HCT116 (cell line): ENCODE results near the gene HOXA1. TPM values are rescaled to one million over a fixed set of nuclear protein-coding genes. Genes with fewer than 3 reads are reported as not detected.

Source experiments
- ATAC-seq: fragments of 200-7000 bp; cut with Tn5 transposase; 2 replicates; pipeline ENCODE4 v1.9.1; 2020; ENCODE audit warnings: mild to moderate bottlenecking, moderate library complexity
- BruUV-seq: library from RNA; stranded (reverse); fragments of 400-500 nt; replicated peaks from 2 replicates; lab custom pipeline; 2021; lab: Mats Ljungman, UMichigan
- CTCF ChIA-PET: fragments of 300-600 bp; sonication (Branson Sonifier 250); formaldehyde crosslinking; loops from one replicate; lab custom pipeline; 2021; ENCODE audit warnings: antibody characterized with exemption; lab: Charles Lee
- POLR2A ChIA-PET: fragments of 300-600, 350-600 bp; sonication (Branson Sonifier 250); formaldehyde crosslinking; loops from one replicate; lab custom pipeline; 2021; ENCODE audit warnings: antibody characterized with exemption; lab: Charles Lee
- RAD21 ChIA-PET, 2 experiments: fragments of 300-600 bp; sonication (Branson Sonifier 250); formaldehyde crosslinking; loops; one replicate each; lab custom pipeline; 2023; ENCODE audit warnings: low total read pairs in 2 of 2; ENCODE audit not compliant: uncharacterized antibody in 2 of 2, unreplicated experiment in 2 of 2, low non-redundant PET in 1 of 2; lab: Charles Lee
- DNase-seq: peaks from one replicate; pipeline ENCODE4 v3.0.0-alpha.2; 2010; ENCODE audit warnings: low read depth, low spot score
- H2AFZ ChIP-seq: fragments of 200-600 bp; shearing (Covaris generic), sonication (generic); 2 replicates; pipeline ENCODE4 v1.6.1; 2017; ENCODE audit warnings: low read depth, mixed run types, mixed read lengths, antibody characterized with exemption, low read length; ENCODE audit not compliant: poor library complexity, severe bottlenecking
- H3K27ac ChIP-seq: 2 replicates; pipeline ENCODE4 v1.5.1; 2012; ENCODE audit warnings: low read depth, low read length
- H3K27me3 ChIP-seq: fragments of 200-600 bp; sonication (generic); 2 replicates; pipeline ENCODE4 v1.6.1; 2016; ENCODE audit warnings: mixed run types, low read length, mixed read lengths; ENCODE audit not compliant: insufficient read depth
- H3K36me3 ChIP-seq, 2 experiments: fragments of 200-500 bp in 1 of 2; fragments of 200-600 bp in 1 of 2; sonication (Bioruptor generic) in 1 of 2; sonication (generic) in 1 of 2; 2 replicates each; pipeline versions ENCODE4 v1.5.1 to v1.6.1; 2014 to 2016; ENCODE audit warnings: low read length in 2 of 2, inconsistent platforms in 1 of 2, mixed read lengths in 1 of 2, mixed run types in 1 of 2; ENCODE audit not compliant: insufficient read depth in 2 of 2, control insufficient read depth in 1 of 2
- H3K4me1 ChIP-seq, 2 experiments: fragments of 200-600 bp in 1 of 2; sonication (generic) in 1 of 2; 2 replicates each; pipeline versions ENCODE4 v1.5.1 to v1.6.1; 2012 to 2017; ENCODE audit warnings: low read length in 2 of 2, inconsistent platforms in 1 of 2, mild to moderate bottlenecking in 1 of 2, mixed read lengths in 1 of 2, mixed run types in 1 of 2, moderate library complexity in 1 of 2; ENCODE audit not compliant: insufficient read depth in 2 of 2, control insufficient read depth in 1 of 2
- H3K4me2 ChIP-seq: fragments of 200-600 bp; sonication (generic); 2 replicates; pipeline ENCODE4 v1.6.1; 2017; ENCODE audit warnings: mixed run types, low read length, mixed read lengths
- H3K4me3 ChIP-seq, 2 experiments: fragments of 200-600 bp in 1 of 2; sonication (generic) in 1 of 2; replicated peaks in 1 of 2; 2 replicates each; pipeline ENCODE4 v1.5.1; 2011 to 2016; ENCODE audit warnings: low read length in 2 of 2, control low read depth in 1 of 2, low read depth in 1 of 2, mild to moderate bottlenecking in 1 of 2, mixed read lengths in 1 of 2, mixed run types in 1 of 2
- H3K79me2 ChIP-seq: fragments of 200-600 bp; sonication (generic); 2 replicates; pipeline ENCODE4 v1.6.1; 2017; ENCODE audit warnings: mild to moderate bottlenecking, mixed run types, low read length, moderate library complexity, mixed read lengths; ENCODE audit not compliant: insufficient read depth
- H3K9ac ChIP-seq: fragments of 200-600 bp; sonication (generic); 2 replicates; pipeline ENCODE4 v1.6.1; 2016; ENCODE audit warnings: low read length, mixed read lengths
- H3K9me2 ChIP-seq: fragments of 200-600 bp; sonication (generic), shearing (Covaris generic); 2 replicates; pipeline ENCODE4 v1.6.1; 2017; ENCODE audit warnings: mixed run types, mild to moderate bottlenecking, moderate library complexity; ENCODE audit not compliant: insufficient read depth
- H3K9me3 ChIP-seq, 2 experiments: fragments of 200-500 bp in 1 of 2; fragments of 200-600 bp in 1 of 2; sonication (Bioruptor generic) in 1 of 2; sonication (generic) in 1 of 2; 2 replicates each; pipeline ENCODE4 v1.6.1; 2014 to 2017; ENCODE audit warnings: low read length in 2 of 2, mixed read lengths in 2 of 2, inconsistent platforms in 1 of 2, low read depth in 1 of 2, mild to moderate bottlenecking in 1 of 2, mixed run types in 1 of 2, moderate library complexity in 1 of 2; ENCODE audit not compliant: control insufficient read depth in 1 of 2, insufficient read depth in 1 of 2
- H4K20me1 ChIP-seq: fragments of 200-600 bp; sonication (generic), shearing (Covaris generic); 2 replicates; pipeline ENCODE4 v1.6.1; 2017; ENCODE audit warnings: mixed run types, mild to moderate bottlenecking, moderate library complexity; ENCODE audit not compliant: insufficient read depth
- CBX3 ChIP-seq: IDR thresholded peaks from 2 replicates; pipeline ENCODE4 v1.6.1; 2012; ENCODE audit warnings: low read depth
- EGR1 ChIP-seq: IDR thresholded peaks from 2 replicates; pipeline ENCODE4 v1.6.1; 2012; ENCODE audit warnings: low read depth
- ELF1 ChIP-seq: IDR thresholded peaks from 2 replicates; pipeline ENCODE4 v1.6.1; 2012; ENCODE audit warnings: low read depth, borderline replicate concordance
- EZH2 ChIP-seq: fragments of 200-600 bp; sonication (generic); IDR thresholded peaks from 2 replicates; pipeline ENCODE4 v1.6.1; 2017; ENCODE audit warnings: antibody characterized with exemption, mixed run types
- EZH2phosphoT487 ChIP-seq: fragments of 200-600 bp; IDR thresholded peaks from 2 replicates; pipeline ENCODE4 v1.6.1; 2018; ENCODE audit warnings: antibody characterized with exemption, borderline replicate concordance
- POLR2A ChIP-seq: IDR thresholded peaks from 2 replicates; pipeline ENCODE4 v1.7.0; 2011; ENCODE audit warnings: borderline replicate concordance; ENCODE audit not compliant: insufficient read depth, insufficient read length; ENCODE audit errors: extremely low read depth
- RAD21 ChIP-seq: IDR thresholded peaks from 2 replicates; pipeline ENCODE4 v1.6.1; 2012; ENCODE audit warnings: low read depth, mild to moderate bottlenecking
- SIN3A ChIP-seq: IDR thresholded peaks from 2 replicates; pipeline ENCODE4 v1.6.1; 2012; ENCODE audit warnings: low read depth
- SRF ChIP-seq: IDR thresholded peaks from 2 replicates; pipeline ENCODE4 v1.6.1; 2012; ENCODE audit warnings: low read depth
- ZFX ChIP-seq: fragments of 450-650 bp; IDR thresholded peaks from 2 replicates; pipeline ENCODE4 v1.6.1; 2017
- ZNF274 ChIP-seq: fragments of 200-500 bp; sonication (Bioruptor generic); IDR thresholded peaks from 2 replicates; pipeline ENCODE4 v1.6.1; 2014; ENCODE audit warnings: mild to moderate bottlenecking, low read depth, low read length, inconsistent platforms
- intact Hi-C: fragments of 100-400 bp; cut with micrococcal nuclease; formaldehyde crosslinking; loops from 2 replicates; pipeline ENCODE4 v1.10.0; 2022
- total RNA-seq: library from RNA; stranded (reverse); gene quantifications from one replicate; pipeline ENCODE4 v1.2.1, GENCODE V29; 2021; ENCODE audit not compliant: unreplicated experiment
- TF ChIP-seq, protein P1 (sequence below): IDR thresholded peaks from 2 replicates; pipeline ENCODE4 v1.6.1; 2012
- TF ChIP-seq, protein P2 (sequence below), 3 experiments: fragments of 200-600 bp in 1 of 3; sonication (generic) in 1 of 3; IDR thresholded peaks in 2 of 3; conservative IDR thresholded peaks in 1 of 3; 2 replicates each; pipeline ENCODE4 v1.5.1; 2012 to 2017; ENCODE audit warnings: low read depth in 2 of 3, low read length in 2 of 3, antibody characterized with exemption in 1 of 3, borderline replicate concordance in 1 of 3, control low read depth in 1 of 3, mild to moderate bottlenecking in 1 of 3, mixed read lengths in 1 of 3, mixed run types in 1 of 3, moderate library complexity in 1 of 3; ENCODE audit not compliant: insufficient read depth in 1 of 3
- TF ChIP-seq, protein P3 (sequence below): IDR thresholded peaks from 2 replicates; pipeline ENCODE4 v1.6.1; 2012

Gene HOXA1
- total RNA-seq, 1 experiment from 2014 or later, result 2.8 TPM

DNA sequence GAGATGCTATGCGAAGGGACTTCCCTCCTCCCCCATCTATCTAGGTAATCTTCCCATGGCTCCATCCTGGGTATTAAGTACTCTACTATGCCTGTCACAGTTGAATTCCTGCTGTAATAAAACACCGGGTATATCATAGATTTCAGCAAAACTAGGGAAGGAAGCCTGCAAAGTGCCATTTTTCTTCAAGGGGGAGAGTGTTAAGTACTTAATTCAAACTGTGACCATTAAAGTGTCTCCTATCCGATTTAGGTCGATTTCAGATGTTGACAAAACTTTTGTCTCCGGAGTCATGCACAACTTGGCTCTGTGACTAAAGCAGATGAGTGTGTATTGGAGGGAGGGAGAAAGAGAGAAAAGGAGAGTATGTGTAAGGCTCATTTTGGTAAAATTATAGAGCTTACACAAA lies 30.2 kb upstream of the HOXA1 start:
- intact Hi-C loops, result no loop called here
- CTCF ChIA-PET, result no interaction called here

More for the DNA sequence above, 30.2 kb upstream of the HOXA1 start:
- no peaks in the 10 kb centered on the region for H3K9me3 ChIP-seq
- no peak overlapping the region for H2AFZ ChIP-seq
- DNase-seq (no peak), ATAC-seq (no peak)
- peaks cover 22 to 67% of the 10 kb centered on the region in 2 experiments for H3K4me1 ChIP-seq
- H3K4me2 ChIP-seq, result no peak overlapping the region
- no peaks in the 10 kb centered on the region for H3K36me3 ChIP-seq
- H4K20me1 ChIP-seq, result no peaks in the 10 kb centered on the region
- ChIA-PET RAD21 (no interaction called here), POLR2A (no interaction called here)
- no peak overlapping the region for H3K9ac ChIP-seq
- no peak overlapping the region for H3K4me3 ChIP-seq
- H3K27ac ChIP-seq, result no peak overlapping the region
- no peaks in the 10 kb centered on the region for H3K79me2 ChIP-seq
- TF ChIP-seq EZH2 (no peak), ZNF274 (no peak), SRF (no peak), SIN3A (no peak), ZFX (no peak), ELF1 (no peak), POLR2A (no peak), RAD21 (no peak), EZH2phosphoT487 (no peak), EGR1 (no peak), CBX3 (no peak)
- TF ChIP-seq, protein P1, sequence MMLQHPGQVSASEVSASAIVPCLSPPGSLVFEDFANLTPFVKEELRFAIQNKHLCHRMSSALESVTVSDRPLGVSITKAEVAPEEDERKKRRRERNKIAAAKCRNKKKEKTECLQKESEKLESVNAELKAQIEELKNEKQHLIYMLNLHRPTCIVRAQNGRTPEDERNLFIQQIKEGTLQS, result no peak
- TF ChIP-seq, protein P2, sequence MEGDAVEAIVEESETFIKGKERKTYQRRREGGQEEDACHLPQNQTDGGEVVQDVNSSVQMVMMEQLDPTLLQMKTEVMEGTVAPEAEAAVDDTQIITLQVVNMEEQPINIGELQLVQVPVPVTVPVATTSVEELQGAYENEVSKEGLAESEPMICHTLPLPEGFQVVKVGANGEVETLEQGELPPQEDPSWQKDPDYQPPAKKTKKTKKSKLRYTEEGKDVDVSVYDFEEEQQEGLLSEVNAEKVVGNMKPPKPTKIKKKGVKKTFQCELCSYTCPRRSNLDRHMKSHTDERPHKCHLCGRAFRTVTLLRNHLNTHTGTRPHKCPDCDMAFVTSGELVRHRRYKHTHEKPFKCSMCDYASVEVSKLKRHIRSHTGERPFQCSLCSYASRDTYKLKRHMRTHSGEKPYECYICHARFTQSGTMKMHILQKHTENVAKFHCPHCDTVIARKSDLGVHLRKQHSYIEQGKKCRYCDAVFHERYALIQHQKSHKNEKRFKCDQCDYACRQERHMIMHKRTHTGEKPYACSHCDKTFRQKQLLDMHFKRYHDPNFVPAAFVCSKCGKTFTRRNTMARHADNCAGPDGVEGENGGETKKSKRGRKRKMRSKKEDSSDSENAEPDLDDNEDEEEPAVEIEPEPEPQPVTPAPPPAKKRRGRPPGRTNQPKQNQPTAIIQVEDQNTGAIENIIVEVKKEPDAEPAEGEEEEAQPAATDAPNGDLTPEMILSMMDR (IDR thresholded peaks at IDR 0.05 in 2 of 3, conservative IDR thresholded peaks at IDR 0.05 in 1 of 3; ENCODE audit: borderline replicate concordance in 1 of 3, insufficient read depth in 1 of 3, low read depth in 2 of 3, low read length in 2 of 3), result no peak
- TF ChIP-seq, protein P3, sequence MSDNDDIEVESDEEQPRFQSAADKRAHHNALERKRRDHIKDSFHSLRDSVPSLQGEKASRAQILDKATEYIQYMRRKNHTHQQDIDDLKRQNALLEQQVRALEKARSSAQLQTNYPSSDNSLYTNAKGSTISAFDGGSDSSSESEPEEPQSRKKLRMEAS, result no peak
- peaks cover 32% of the 10 kb centered on the region for H3K27me3 ChIP-seq
- H3K9me2 ChIP-seq, result no peaks in the 10 kb centered on the region
- no TSS peak for BruUV-seq
